ENCODE results near the gene SMIM3.
A peak's percentile ranks its signal among the peaks of the same experiment; 100 is the strongest.
"Not testable (repeated sequence)": the region's sequence is repeated elsewhere in the genome, so short reads cannot be mapped to it uniquely, and the experiment has no call there.

SMIM3 gene

GRCh38 chr5:150765799-150766169, 12.8 kb upstream of the SMIM3 start:
- DNase-seq, result no peak

- no peak for DNase-seq
Observed at GRCh38 chr5:150766251-150766650, 12.3 kb upstream of the SMIM3 start.

- DNase-seq, result no peak
Observed at GRCh38 chr5:150771034-150771795, 7.3 kb upstream of the SMIM3 start.

- no peak for DNase-seq
Observed at GRCh38 chr5:150774145-150774544, 4.4 kb upstream of the SMIM3 start.

- DNase-seq, result no peak
Observed at GRCh38 chr5:150777685-150778084, 872 bp upstream of the SMIM3 start.

DNA sequence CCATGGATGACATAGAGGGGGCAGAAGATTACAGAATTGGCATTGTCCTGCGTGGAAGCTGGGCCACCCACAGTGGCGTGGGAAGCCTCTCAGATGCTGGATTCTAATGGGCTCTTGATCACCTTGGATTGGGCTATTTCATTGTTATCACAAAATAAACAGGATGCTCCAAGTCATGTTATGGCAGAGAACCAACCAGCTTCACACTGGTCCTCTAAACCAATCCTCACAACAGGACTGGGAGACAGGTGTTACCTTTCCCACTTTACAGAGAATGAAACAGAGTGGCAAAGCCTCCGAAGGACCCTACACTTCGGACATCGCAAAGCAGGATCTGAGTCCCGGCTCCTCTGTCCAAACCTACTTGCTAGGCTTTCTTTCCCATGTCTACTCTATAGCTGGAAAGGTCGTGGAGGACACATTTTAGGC, 455 bp upstream of the SMIM3 start:
- peak in 1 of 2 experiments; percentile 44 for DNase-seq

GRCh38 chr5:150779397-150780186, 1.0 kb downstream of the SMIM3 start:
- no peak for DNase-seq

DNA sequence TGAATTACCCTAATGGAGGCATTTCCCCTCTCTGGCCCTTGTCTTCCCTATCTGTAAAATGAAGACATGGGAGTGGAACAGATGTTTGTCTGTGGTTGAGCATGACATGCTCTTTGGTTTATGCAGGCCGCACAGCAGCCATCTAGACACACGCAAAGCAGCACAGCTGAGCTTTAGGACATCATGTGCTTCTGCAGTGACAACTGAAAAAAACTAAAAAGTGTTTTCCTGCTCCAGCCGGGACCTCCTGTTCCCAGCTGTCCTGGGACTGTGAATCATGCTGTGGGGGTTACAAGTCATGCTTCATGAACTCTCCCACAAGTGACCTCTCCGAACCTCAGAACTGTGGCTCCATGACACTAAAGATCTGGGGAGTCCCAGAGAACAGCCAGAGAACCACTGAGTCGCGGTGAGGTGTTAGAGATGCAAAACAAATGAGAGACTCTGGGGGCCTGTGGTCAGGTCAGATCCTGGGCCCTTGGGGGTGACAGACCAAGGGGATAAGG, 1.7 kb downstream of the SMIM3 start:
- DNase-seq, result no peak

DNA sequence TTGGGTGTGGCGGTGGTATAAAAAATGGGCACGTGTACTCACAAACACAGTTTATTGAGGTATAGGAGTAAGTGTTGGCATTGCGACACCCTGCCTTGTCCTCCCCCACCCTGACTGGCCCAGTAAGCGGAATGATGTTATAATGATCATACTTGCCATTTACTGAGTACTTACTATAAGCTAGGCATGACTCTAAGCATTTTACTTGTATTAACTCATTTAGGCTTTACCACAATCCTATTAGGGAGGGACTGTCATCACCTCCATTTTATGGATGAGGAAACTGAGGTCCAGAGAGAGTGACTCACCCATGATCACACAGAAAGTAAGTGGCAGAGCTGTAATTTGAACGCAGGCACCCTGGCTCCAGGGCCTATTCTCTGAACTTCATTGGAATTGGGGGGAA, 2.3 kb downstream of the SMIM3 start:
- DNase-seq, result no peak

GRCh38 chr5:150781706-150782614, 3.4 kb downstream of the SMIM3 start:
- no peak for DNase-seq

DNA sequence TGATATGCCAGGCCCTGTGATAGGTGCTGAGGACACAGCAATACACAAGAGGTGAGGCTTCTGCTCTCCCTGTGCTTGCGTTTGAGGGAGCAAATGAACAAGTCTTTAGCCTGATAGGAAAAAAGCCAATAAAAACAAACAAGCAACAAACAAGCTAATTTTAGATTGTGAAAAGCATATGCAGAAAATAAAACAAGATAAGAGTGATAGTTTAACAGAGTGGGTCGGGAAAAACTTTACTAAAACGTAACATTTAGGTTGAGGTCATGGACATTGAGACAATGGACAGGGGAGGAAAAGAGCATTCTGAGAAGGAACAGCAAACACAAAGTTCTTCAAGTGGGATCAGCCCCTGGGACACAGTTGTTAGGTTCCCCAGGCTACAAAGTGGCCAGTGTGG, 4.3 kb downstream of the SMIM3 start:
- DNase-seq, result no peak

GRCh38 chr5:150783422-150783928, 4.9 kb downstream of the SMIM3 start:
- peak; percentile 78 to 79 for DNase-seq

- no peak for DNase-seq
Observed at GRCh38 chr5:150785950-150786349, 7.4 kb downstream of the SMIM3 start.

- DNase-seq, result no peak
Observed at GRCh38 chr5:150786876-150787275, 8.3 kb downstream of the SMIM3 start.

GRCh38 chr5:150787656-150788055, 9.1 kb downstream of the SMIM3 start:
- DNase-seq, result no peak

DNA sequence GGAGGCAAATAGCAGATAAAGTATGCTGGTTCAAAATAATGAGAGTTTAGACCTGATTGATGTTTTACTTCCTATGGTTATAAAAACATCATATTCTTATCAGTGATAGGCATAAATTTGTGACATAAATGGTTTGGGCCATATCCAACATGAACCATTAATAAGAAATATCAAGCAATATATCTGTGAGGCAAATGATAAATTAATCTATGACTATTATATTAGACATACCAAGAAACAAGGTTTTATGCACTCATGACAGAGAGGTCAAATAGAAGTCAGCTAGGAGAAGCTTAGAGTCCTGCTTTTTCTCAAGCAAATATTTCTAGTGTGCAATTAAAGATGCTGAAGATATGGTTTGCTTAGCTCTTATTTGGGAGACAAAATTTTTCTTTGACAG, 10.4 kb downstream of the SMIM3 start:
- no peak for DNase-seq

DNA sequence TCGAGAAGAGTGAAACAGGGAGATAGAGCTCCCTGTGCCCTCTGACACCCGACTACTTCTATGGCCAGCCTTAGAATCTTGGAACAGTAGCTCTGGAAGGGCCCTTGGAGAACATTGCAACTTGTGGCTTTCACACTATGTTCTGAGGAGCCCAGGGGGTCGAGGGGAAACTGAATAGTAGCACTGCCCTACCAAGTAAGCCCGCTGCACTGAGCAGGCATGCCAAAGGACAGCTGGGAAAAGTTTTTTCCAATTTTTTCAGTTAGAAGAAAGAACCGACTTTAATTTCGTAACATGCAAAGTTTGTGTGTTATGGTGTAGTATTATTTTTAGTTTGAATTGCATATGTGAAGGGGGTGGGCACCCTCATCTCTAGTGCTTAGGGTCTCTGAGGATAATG, 10.9 kb downstream of the SMIM3 start:
- no peak for DNase-seq

GRCh38 chr5:150789943-150790611, 11.5 kb downstream of the SMIM3 start:
- no peak for DNase-seq

DNA sequence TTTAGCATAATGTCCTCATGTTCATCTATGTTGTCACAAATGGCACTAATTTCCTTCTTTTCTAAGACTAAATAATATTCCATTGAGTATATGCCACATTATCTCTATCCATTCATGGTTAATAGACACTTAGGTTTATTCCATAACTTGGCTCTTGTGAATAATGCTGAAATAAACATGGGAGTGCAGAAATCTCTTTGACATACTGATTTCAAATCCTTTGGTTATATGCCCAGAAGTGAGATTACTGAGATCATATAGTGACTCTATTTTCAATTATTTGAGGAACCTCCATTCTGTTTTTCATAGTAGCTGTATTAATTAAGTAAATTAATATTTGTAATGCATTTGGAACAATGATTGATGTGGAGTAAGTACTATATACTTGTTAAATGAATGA, 13.0 kb downstream of the SMIM3 start:
- DNase-seq, result no peak

GRCh38 chr5:150793423-150793888, 14.9 kb downstream of the SMIM3 start:
- not testable (repeated sequence) for DNase-seq

DNA sequence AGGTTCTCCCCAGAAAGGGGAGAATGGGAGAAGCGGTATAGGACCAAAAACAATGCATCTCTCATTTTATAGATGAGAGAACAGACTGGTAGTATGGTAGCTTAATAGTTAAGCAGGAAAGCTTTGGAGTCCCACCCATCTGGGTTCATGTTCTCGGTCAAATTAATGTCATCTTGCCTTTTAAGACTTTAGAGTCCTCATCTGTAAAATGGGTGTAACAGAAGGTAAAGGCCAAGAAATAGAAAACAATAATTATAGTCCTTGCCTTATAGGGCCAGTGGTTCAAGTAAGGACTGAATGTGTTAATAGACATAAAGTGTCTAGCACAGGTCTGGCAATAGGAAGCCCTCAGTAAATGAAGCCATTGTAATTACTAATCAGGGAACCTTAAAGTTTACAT, 16.4 kb downstream of the SMIM3 start:
- no peak for DNase-seq

DNA sequence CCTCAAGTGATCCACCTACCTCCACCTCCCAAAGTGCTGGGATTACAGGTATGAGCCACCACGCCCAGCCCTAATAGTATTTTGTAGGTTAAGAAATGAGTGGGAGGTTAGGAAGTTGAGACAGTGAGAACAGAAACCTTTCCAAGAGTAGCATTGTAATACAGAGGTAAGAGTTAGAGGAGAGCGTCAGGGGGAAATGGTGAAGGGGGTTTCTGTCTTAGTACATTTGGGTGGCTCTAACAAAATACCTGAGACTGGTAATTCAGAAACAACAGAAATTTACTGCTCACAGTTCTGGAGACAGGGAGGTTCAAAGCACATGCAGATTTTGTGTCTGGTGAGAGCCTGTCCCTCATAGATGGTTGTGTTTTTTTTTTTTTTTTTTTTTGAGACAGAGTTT, 18.8 kb downstream of the SMIM3 start:
- no peak for DNase-seq
